Raji (cell line): ENCODE results near the gene CXXC4.

Experiments
- POLR2A ChIP-seq: IDR thresholded peaks from 2 replicates; pipeline ENCODE4 v1.6.1; 2011; ENCODE audit warnings: low read depth, low read length, control low read depth; ENCODE audit not compliant: insufficient read depth

The CXXC4 gene

DNA sequence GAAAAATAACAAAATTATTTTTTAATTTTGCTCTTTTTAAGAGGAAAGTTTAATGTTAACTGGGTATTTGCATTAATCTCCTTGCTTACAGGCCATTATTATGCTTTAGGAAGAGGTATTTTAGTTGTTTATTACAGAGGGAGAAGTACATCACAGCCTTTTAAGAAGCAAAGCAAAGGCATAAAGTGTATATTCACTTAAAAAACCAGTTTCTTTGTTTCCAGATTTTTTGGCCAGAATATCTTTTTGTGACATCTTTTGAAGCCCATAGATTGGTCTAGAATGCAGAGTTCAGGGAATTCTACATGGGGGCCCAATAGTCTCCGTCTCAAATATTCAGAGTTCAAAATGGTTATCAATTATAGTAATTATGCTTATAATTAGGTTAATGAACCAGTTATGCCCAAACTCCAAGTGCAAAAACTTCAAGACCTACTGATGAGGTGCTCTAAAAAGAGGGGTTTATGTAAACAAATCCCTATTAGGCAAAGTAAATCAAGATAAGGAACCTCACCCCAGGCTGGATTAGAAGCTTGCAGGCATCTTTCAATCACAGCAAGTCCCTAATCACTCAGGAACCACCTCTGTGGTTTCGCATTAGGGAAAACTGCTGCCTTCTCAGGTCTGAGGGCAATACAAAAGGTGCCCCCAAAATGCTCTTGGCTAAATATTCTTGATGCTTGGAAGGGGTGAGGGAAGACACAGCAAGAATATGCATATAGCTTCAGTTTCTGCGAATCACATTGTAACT lies 1.4 kb downstream of the CXXC4 start:
- TF ChIP-seq POLR2A: no peak

DNA sequence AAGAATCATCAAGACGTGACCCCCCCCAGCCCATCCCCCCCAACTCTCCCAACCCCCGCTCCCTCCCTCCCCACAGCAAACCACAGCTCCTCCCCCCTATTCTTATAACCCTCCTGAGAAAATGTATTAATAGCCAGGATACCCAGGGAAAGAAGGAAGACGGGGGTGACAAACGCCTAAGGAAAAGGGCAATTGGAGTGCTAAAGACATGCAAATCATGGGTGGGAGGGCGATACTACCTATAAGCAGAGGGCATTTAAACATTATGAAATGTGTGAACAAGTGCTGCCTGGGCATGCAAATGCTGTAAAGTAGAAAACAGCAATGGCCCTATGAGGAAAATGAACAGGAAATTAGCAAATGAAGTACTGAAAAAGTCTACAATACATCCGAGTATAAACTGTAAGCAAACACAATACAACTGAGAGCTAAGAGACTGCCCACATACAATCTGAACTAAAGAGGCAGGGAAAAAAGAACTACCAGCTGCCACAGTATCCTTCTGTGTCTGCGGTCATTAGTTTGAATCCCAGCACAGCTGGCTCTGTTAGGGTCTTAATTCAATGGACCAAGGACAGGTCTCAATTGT lies 2.4 kb downstream of the CXXC4 start:
- no peak for TF ChIP-seq POLR2A

DNA sequence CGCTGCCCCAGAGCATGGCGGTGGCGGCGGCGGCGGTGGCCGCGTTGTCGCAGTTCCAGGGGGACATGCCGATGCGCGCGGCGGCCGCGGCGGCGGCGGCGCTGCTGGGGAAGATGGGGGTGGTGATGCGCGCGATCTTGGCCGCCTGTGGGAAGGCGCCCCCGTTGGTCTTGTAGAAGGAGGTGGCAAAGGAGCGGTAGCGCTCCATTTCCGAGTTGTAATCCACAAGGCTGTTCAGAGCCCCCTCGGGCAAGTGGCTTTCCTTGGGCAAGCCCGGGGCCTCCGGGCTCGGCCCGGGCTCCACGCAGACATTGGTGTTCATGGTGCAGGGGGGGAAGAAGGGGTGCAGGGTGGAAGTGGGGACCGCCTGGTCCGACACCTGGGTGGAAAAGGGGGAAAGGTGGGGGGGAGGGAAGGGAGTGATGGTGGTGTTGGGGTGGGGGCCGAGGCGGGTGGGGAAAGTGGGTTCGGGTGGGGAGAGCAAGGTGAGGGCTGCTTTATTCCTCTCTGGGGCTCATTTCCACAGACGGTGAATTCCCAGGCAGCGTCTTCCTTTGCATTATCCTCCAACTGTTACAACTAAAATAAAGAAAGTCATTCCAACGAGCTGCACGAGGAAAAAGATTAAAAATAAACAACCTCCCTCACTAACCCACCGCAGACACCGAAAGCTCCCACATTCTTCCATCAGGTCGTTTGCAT lies 3.1 kb downstream of the CXXC4 start:
- no peak for TF ChIP-seq POLR2A

DNA sequence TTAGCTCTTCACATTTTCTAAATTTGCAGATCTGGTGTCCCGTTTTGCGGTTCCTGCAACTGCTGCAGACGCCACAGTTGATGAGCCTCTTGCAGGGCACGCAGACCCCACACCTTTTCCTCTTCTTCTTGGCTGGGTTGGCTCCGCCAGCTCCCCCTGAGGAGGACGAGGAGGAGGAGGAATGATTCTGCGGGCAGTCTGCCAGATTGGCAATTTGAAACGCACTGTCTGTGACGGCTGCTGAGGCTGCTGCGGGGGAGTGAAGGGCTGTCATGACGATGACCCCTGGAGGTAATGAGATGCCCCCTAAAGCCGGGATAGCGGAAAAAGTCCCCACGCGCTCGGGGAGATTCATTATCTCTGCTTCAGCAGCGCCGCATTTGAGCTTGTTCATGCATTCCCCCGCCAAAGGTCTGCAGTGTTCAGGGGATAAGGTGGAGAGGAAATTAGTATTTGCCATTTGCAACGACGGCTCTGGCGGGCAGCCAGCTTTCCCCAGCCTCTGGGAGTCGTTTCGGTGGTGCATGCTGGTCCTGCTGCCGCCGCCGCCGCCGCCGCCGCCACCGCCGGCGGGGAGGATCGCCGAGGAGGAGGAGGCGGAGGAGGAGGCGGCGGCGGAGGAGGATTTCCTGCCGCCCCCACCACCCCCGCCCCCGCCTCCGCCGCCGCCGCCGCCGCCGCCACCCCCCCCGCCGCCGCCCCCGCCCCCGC lies 3.8 kb downstream of the CXXC4 start:
- TF ChIP-seq POLR2A: no peak

DNA sequence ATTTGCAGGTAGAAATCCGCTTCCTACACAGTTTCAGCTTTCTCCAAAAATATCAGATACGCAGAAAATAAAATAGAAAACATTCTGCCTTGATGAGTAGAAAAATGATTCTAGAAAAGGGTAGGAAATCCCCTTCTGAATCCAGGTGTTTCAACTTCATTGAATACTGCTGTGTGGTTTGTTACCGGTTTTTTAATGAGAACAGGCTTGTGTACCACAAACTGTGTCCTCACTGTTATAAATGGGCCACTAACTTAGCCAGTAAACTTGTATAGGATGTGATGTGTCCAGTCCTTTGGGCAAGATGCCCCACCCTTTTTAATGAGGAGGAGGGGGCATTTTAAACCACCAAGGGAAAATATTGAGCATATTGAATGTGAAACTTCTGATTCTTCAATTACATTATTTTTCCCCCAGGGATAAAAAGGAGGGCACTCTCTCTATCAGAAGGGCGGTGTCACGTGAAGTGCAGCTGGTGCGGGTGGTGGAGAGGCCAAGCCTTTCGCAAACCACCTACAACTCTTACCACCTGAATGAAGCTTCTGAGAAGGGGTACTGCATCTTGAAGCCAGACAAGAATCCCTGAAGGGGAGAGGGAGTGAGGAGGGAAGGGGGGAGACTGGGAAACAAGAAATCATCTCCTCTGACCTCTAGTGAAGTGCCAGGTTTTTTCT lies 4.5 kb downstream of the CXXC4 start:
- no peak for TF ChIP-seq POLR2A

DNA sequence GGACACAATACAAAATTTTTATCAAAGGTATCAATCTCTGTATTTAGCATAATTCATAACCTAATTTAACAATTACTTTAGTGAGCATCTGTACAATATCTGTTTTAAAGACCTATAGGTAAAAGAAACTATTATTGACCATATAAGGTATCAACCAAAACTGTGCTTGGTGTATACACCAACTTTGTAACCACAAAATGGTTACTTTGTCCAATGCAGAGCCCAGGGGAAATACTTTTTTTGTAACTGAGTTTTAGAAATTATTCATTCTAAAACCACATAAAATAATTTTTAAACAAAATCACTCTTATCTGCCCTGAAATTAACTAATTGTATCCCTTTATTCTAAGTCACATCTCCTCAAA lies 5.0 kb downstream of the CXXC4 start:
- TF ChIP-seq POLR2A: no peak

DNA sequence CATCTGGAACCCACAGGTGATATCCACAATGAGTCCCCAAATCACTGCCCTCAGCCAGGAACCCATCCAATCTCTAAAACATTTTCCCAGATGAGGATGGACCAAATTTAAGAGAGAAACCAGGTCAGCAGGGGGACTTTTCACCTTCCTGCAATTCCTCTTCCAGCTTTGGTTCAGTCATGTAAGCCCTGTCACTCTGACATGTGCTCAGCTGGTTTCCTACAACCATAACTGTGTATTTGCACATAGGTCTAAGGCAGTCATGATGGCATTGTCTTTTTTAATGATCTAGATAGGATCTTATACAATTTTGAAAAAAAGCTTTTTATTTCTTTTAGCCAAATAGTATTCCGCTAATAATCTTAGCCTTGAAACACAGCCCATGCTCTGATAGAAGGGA lies 6.5 kb downstream of the CXXC4 start:
- TF ChIP-seq POLR2A: no peak

DNA sequence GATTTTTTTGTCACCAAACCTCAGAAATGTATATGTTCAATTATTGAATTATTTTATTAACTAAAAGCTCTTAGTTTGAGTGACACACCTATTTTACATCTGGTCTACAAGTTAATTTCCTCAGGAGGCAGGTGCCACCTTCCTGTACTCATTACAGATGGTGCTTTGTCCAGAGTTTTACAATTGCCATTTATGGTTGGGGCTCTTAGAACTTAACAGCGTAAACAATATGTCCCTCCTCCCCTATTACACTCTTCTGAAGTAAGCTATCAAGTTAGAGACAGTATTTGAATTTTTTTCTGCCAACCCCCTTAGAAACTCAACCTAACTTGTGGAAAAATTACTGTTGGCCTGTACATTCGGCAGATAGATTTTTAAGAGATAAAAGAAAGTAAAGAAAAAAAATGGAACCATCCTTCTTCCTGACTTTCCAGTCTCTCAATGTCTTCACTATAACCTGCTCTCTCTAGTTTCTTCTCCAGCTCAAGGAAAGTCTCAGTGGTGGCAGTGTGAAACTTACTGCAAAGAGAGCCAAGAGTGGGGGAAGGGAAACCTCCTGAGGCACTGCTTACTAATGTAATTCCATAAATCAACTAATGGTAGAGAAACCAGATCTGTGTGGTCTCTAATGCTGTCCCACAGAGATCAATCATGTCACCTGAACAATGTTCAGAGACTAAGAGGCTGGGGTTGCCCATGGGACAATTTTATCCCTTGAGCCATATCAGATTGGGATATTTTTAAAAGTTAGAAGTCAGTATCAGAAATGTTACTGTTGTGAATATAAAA lies 7.8 kb downstream of the CXXC4 start:
- no peak for TF ChIP-seq POLR2A

DNA sequence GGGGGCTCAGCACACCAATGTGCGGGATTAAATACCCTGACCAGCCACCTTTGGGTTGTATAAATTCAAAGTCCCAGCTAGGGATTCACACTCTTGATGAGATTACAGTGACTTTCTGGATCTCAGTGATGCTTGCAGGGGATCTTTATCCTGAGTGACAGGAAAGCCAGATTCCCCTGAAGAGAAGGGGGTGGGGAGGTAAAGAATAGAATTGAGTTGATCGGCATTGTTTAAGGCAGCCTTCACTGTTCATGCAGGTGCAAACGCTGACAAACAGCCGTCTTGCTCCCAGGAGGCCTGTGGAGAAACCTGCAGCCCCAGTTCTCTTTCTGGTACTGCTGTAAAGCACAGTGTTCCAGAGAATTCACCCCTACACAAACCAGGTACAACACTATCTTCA lies 19.0 kb downstream of the CXXC4 start:
- no peak for TF ChIP-seq POLR2A

DNA sequence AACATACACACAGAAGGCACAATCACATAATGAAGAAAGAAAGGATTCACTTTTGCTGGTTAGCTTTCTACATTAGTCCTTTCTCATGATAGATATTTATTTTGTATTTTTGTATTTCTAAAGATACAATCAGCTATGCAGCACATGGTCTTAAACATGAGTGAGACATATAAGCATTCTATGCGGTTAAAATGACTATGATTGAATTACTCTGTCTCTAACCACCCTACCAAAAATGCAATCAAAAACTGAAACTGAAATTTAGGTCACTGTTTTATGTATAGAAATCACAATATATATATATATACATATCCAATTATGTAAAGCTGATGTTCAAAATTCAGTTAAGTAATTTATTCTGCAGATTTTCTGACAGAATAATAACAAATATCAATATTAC lies 21.9 kb downstream of the CXXC4 start:
- no peak for TF ChIP-seq POLR2A

DNA sequence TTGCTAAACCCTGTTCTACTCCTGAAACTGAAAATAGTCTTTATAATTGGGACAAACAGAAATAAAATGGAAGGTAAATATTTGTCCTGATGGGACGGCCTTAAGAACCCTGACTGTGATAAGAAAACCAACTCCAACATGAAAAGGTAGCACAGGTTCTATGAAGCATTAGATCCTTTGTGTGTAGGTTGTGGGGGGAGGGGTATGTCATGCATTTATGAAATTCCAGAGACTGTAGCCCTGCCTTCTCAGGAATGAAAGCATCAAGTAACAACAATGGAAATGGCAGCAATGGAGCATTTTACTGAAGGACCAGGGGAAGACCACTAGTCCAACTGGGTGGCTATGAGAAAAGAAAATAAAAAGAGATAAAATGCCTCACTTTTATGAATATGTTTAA lies 23.9 kb downstream of the CXXC4 start:
- no peak for TF ChIP-seq POLR2A

DNA sequence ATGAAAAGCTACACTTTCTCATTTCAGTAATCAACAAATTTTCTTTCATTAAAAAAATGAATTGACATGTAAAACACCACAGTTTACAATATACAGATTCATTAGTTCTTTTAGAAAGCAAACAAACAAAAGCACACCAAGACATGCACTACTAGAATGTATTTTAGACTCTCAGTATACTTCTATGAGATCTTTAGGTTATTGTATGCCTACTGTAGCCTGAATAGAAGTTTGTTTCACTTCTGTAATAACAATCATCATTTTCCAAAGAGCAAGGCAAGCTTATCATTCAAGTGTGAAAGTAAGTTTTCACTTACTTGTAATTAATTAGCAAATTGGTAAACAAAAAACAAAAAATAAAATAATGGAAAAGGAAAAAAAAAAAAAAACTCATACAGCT lies 24.9 kb downstream of the CXXC4 start:
- no peak for TF ChIP-seq POLR2A

DNA sequence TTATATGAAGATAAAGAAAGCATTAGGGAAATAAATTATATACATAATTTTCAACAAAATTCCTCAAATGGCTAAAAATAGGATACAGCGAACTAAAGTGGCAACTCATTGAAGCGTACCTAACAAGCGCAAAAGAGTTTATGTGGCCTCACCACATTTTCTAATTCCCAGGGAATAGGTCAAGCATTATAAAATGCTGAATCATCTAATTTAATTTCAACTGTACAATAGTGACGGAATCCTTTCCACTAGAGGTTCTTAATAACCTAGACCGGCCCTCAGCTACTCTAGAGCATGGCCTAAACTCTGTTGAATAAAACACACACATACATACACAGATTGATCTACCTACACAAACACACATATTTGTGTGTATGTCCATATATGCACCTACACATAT lies 29.1 kb downstream of the CXXC4 start:
- no peak for TF ChIP-seq POLR2A

DNA sequence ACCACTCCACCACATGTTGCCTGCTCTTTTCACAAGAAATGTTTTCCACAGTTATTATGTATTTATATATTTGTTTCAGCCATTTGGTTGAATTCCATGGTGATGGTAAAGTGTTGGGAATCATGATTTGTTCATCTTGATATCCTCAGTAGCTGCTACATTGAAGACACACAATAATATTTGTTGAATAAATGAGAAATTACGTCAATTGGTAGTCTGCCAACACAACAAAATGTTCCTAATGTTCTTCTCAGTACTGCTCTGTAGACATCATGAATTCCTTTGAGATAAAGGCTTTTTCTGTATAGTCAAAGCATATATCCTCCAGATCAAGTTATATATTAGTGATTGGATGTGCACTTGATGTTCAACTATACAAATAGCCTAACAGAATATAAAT lies 29.5 kb downstream of the CXXC4 start:
- TF ChIP-seq POLR2A: no peak
